IPS DF 4.7 (cell line): ENCODE measurements around the gene POLN.

Experiments used
- DNase-seq: peaks from one replicate; pipeline ENCODE4 v3.0.0-alpha.2; 2013; ENCODE audit warnings: low spot score; ENCODE audit errors: extremely low read depth

POLN gene

DNA sequence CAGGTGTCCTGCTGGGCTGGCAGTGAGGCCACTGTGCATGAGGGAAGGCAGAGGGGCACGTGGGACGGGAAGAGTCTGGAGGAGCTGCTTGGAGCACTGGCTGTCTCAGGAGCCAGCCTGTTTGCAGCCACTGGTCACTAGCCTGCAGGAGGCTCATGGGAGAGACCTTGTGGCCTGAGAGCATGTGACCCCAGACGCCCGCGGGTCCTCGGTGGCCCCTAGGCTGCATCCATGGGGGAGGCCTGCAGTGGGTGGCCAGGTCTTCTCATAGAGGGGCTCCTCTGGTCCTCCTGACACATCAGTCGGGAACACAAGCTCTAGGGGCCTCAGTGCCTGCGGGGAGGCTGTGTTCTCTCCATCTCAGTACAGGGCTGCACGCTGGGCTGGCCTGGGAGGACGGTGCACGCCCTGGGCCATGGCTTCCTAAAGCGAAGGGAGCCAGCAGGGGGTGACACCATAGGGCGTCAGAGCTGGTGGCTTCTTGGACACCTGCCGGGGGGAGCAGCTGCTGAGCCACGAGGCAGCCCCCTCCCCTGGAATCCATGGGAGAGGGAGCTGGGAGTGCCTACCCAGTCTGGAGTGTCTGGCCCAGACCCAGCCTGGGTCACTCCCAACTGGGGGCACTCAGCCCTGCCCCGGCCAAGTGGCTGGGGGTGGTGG is 170.5 kb downstream of the POLN start:
- DNase-seq: no peak

GRCh38 chr4:2070421-2071251 is 171.3 kb downstream of the POLN start:
- DNase-seq: no peak

DNA sequence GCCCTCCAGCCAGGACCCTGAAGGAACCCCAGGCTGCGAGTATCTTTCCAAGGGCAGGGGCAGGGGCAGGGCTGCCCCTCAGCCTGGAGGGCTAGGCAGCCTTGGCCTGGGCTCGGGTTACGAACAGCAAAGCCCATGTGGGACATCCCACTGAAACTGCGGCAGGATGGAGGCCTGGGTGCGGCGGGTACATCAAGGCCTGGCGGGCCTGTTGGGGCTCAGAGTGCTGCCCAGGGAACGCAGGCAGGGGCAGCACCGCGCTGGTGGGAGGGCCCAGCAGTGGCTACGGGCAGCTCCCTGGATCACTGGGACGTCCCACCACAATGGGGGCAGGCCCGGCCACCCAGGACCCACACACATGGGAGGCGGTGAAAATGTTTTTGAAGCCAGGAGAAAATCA is 171.9 kb downstream of the POLN start:
- DNase-seq: no peak

DNA sequence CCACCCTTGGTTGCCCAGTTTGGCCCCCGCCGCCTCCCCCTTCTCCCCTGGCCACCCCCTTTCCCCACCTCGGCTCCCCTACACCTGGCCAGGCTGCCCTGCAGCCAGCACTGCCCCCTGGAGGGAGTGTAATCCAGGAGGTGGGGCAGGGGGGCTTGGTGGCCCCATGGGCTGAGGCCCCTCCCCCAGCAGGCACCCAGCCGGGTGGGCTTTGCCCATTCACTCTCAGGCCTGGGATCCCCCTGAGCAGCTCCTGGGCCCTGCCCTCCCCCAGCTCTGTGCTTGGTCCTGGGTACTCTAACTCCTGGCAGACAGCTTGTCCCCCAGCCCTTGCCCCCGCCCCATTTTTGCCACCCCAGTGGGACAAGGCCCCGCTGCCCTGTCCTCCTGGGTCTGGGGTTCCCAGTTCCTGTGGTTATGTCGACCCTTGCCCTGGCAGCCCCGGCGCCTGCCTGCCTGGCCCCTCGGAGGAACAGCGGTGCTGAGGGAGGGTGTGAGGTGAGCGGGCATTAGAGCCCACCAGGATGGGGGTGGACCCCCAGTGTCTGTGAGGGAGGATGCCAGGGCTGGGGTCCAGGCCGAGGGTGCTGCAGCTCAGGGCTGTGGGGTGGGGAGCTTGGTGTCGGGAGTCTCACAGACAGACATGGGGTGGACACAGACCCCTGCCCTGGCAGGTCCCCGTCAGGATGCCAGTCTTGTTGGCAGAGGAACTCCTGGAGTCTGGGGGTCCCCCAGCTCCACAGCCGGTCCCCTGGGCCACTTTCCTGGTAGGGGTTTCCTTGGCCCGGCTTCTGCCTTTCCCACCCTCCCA is 172.6 kb downstream of the POLN start:
- DNase-seq: no peak

- no peak for DNase-seq
Observed at GRCh38 chr4:2068566-2068965, 173.4 kb downstream of the POLN start.

DNA sequence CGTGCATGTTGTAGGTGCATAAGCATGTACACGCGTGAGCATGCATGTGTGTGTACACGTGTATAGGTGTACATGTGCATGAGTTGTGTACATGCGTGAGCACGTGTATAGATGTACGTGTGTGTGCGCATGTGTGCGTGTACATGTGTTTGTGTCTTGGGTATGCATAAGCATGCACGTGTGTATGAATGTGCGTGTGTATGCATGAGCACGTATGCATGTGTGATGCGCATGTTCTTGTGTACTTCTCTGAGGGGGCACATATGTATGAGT is 173.8 kb downstream of the POLN start:
- no peak for DNase-seq

- DNase-seq: no peak
Observed at GRCh38 chr4:2067446-2068197, 174.3 kb downstream of the POLN start.

DNA sequence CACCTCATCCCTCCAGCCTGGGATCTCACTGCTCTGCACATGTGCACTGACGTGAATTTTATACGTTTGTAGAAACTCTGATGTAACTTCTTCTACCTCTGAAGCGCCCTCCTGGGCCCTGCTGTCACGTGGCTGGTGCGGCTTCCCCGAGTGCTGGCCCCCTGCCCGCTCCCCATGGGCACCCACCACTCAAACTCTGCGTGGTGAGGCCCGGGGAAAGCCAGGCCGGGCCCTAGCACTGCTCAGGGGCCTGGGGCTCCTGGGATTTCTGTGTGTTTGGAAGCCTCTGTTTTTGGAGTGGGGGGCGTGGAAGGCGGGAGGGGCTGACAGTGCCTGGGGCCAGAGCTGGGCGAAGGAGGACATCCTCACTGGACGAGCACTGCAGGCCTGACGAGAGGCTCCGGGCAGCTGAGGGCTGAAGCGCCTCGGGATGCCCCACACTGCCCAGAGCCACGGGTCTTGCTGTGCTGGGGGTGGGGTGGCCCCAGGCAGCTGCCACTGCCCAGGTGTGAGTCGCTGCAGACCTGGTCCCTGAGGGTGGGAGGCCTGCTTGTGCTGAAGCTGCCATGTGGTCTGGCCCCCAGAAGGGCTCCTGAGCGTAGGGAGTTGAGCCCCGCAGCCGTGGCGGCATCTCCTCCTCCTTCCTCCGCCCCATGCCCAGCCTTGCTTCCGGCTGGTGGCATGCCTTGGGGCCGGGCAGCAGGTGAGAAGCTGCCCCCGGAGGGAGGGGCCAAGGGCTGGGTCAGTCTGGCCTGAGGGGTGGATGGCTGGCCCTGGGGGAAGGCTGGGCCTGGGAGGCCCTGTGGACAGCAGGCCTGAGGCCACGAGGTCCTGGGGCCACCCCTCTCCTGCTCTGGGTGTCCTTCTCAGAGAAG is 175.1 kb downstream of the POLN start:
- DNase-seq: no peak

GRCh38 chr4:2066011-2066551 is 175.8 kb downstream of the POLN start:
- DNase-seq: no peak

DNA sequence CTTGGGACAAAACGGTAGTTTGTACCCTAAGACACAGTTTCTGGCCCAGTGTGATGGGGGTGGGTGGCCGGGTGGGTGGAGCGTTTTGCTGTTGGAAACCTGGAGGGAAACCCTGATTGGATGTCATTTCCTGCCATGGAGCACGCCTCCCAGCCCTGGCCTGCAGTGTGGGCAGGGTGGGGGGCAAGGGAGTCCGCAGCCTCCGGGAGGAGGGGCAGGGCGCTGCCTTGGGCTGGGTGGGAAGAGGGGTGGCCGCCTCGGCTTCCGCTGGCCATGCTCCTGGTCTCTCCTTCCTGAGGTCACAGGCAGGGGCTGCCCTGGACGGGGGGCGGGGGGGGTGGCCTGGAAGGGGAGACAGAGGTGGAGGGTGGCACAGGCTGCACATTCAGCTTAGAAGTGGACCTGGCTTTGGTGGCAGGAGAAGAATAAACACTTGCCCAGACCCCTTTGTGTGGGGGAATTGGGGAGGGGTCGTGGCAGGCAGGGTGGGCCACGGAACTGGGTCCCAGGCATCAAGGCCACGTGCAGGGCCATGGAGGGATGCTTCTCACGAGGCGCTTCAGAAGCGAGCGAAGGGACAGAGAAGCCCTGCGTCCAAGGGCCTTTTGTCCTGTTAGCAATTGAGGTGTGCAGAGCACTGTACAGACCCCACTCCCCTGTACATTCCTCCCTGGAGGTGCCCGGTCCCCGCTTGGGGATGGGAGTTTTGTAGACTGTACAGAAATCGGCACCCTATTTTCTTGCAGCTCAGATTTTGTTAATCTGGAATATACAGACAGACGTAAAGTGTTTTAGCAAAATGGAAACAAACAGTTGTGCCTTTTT is 176.6 kb downstream of the POLN start:
- DNase-seq: no peak

DNA sequence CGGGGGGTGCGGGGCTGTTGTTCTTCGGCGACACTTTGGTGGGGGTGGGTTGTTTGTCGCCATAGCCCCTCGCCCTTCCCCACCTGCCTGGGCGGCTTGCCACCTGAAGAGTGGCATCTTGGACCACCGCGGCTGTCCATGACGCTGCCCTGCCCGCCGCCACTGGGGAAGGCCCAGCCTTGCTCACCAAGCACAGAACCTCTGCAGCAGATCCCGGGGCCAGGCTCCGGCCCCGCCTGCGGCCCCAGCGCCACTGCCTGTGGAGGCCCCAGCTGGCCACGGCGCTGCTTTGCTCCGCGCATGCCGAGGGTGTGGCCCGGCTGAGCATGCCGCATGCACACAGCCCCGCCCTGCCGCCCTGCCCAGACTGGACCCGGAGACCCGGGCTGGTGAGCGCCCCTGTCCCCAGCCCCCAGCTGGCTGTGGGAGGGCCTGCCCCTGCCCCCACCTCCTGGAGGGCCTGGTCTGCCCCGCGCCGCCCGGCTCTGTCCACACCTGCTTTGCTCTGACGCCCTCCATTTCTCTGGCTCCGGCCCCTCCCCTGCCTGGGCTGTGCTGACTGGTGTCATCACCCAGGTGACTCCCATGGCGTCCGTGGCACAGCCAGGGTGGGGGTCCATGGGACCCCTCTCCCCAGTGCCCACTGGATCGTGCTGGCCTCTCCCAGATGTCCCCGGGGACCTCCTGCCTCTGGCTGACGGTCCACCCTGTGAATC is 177.5 kb downstream of the POLN start:
- no peak for DNase-seq

DNA sequence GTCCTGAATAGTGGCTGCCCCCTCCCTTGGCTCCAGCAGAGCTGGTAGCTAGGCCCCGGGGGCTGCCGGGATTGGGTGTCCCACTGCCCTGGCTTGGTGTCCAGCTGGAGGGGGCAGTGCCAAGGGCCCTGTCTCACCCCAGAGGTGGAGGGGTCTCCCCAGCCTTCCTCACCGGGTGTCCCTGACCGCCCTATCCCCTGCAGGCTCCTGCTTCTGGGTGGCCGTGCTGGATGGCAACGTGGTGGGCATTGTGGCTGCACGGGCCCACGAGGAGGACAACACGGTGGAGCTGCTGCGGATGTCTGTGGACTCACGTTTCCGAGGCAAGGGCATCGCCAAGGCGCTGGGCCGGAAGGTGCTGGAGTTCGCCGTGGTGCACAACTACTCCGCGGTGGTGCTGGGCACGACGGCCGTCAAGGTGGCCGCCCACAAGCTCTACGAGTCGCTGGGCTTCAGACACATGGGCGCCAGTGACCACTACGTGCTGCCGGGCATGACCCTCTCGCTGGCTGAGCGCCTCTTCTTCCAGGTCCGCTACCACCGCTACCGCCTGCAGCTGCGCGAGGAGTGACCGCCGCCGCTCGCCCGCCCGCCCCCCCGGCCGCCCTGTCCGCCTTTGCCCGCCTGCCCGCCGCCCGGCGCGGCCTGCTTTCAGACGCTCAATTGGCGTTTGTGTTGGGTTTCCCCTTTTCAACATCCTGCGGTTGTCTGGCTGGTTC is 178.2 kb downstream of the POLN start:
- no peak for DNase-seq

GRCh38 chr4:2062808-2063524 is 179.0 kb downstream of the POLN start:
- no peak for DNase-seq

DNA sequence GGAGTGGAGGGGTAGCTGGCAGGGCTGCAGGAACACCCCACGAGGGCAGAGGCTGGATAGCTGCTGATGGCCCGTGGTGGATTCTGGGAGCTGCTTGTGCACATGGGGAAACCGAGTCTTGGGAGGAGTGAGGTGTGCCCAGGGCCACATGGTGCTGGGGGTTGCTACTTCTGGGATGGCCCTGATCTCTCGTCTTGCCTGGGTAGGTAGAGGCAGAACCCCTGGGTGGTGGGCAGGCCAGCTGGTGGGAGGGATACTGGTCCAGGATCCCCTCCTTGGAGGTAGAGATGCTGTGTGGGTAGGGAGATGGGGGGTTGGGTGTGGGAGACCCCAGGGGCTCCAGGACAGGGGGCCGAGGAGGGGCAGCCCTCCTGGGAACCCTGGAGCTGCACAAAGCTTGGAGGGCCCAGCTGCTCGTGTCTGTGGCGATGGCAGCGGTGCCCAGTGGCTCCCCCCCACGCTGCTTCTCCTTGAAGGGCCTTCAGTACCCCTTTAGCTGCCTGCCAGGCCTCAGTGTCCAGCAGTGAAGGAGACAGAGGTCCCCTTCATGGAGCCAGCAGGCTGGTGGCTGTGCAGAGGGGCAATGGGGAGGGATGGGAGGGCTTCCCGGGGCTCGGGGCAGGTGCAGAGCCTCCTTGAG is 179.6 kb downstream of the POLN start:
- no peak for DNase-seq

DNA sequence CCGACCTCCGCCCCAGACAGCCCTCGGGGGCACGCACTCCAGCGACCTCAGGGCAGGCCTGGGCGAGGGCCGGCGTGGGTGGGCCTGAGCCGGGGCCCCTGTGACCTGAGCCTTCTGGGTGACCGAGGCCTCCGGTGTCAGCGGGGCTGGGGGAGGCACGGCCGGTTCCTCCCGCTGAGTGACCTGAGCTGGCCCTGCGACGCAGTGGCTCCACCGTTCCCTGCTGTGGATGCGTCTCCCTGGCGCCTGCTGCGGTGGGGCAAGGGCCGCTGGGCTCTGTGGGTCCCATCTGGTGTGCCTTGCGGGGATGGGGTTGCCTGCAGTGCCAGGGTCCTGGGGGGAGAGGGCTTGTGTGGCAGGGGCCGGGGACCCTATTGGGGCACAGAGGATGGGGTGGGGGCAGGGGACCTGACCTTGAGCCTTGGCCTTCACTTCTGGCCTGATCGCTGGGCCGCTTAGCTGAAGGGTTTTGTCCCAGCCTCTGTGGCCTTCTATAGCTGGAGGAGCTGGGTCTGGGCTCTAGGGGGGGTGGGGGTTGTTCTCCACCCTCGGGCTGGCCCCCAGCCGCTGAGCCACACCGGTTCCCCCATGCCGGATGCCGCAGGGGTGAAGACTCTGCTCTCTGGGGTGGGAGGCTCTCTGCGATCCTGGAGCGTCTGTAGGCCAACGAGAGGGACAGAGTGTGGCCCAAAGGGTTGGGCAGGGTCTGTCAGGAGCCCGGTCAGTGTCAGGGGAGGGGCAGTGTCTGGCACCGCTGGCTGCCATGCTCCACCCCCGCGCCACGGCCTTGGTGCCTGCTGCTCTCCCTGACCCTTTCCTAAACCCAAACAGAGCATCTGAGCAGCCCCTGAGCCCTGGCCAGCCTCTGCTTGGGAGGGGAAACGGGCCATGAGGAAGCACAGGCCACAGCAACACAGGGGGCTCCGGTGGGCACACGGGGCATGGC is 180.5 kb downstream of the POLN start:
- DNase-seq: no peak

GRCh38 chr4:2060611-2061185 is 181.2 kb downstream of the POLN start:
- DNase-seq: no peak
